ENCODE data around the gene U2AF1L4.

DNA sequence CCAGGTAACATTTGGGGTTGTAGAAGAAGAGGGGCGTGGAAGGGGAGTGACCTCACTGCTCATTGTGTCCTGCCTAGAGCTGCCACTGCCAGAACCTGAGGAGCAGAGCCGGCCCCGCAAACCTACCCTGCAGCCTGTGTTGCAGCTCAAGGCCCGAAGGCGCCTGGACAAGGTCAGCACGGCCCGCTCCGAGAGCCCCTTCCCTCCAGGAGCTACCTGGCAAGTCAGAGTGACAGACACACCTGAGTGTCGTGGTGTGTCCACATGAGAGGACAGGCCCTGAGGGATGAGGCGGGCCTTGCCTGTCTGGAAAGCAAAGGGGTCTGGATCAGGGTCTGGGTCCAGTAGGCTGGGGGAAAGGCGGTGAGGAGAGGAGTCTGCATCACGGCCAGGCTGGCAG lies 20.7 kb downstream of the U2AF1L4 start:
- no peak for TF ChIP-seq CTCF (IDR thresholded peaks at IDR 0.05)
- TF ChIP-seq POLR2A (IDR thresholded peaks at IDR 0.05) = no peak

Data from sigmoid colon (tissue), 3 donors.